IMR-90 (cell line): Measurements from ENCODE around the gene RHOD. TPM values are rescaled to one million over a fixed set of nuclear protein-coding genes. Genes with fewer than 3 reads are reported as not detected.
A peak's percentile ranks its signal among the peaks of the same experiment; 100 is the strongest.

Experiments used
- ATAC-seq: fragments of 200-7000 bp; cut with Tn5 transposase; 2 replicates; pipeline ENCODE4 v1.9.1; 2020; ENCODE audit warnings: low read depth, mild to moderate bottlenecking, moderate library complexity
- BruUV-seq: library from RNA; stranded (reverse); fragments of 400-500 nt; replicated peaks from 2 replicates; lab custom pipeline; 2021; lab: Mats Ljungman, UMichigan
- CTCF ChIA-PET: fragments of 300-600 bp; formaldehyde crosslinking; extraction: SDS; loops from one replicate; lab custom pipeline; 2021; ENCODE audit warnings: antibody characterized with exemption; lab: Yijun Ruan, JAX
- POLR2A ChIA-PET: fragments of 300-600 bp; sonication (Branson Sonifier 250); formaldehyde crosslinking; loops from one replicate; lab custom pipeline; 2022; ENCODE audit warnings: antibody characterized with exemption; ENCODE audit not compliant: unreplicated experiment; lab: Charles Lee
- DNase-seq: peaks from one replicate; pipeline ENCODE4 v3.0.0; 2013
- H2AFZ ChIP-seq: replicated peaks from 2 replicates; pipeline ENCODE3; 2013; ENCODE audit warnings: low read length, mild to moderate bottlenecking; ENCODE audit not compliant: poor library complexity
- H2AK5ac ChIP-seq: 2 replicates; pipeline ENCODE4 v1.6.1; 2013; ENCODE audit warnings: low read depth, low read length, inconsistent platforms
- H2AK9ac ChIP-seq: replicated peaks from 2 replicates; pipeline ENCODE3; 2013; ENCODE audit warnings: mild to moderate bottlenecking, low read depth, low read length, moderate library complexity; ENCODE audit not compliant: poor library complexity
- H2BK120ac ChIP-seq: 2 replicates; pipeline ENCODE4 v1.6.1; 2013; ENCODE audit warnings: low read depth, low read length, inconsistent platforms
- H2BK15ac ChIP-seq: 3 replicates; pipeline ENCODE4 v1.6.1; 2013; ENCODE audit warnings: low read depth, low read length, inconsistent platforms
- H2BK20ac ChIP-seq: 2 replicates; pipeline ENCODE4 v1.6.1; 2013; ENCODE audit warnings: low read depth, mild to moderate bottlenecking, inconsistent platforms, low read length, moderate library complexity
- H2BK5ac ChIP-seq: 2 replicates; pipeline ENCODE4 v1.6.1; 2013; ENCODE audit warnings: mild to moderate bottlenecking, low read depth, low read length, inconsistent platforms; ENCODE audit not compliant: poor library complexity, severe bottlenecking
- H3K14ac ChIP-seq: replicated peaks from 2 replicates; pipeline ENCODE4 v1.6.1; 2013; ENCODE audit warnings: low read depth, low read length, inconsistent platforms
- H3K18ac ChIP-seq: 2 replicates; pipeline ENCODE4 v1.6.1; 2013; ENCODE audit warnings: low read depth, low read length, control low read depth
- H3K23ac ChIP-seq: 2 replicates; pipeline ENCODE4 v1.6.1; 2013; ENCODE audit warnings: low read depth, low read length, inconsistent platforms
- H3K27ac ChIP-seq: 2 replicates; pipeline ENCODE4 v1.5.1; 2013; ENCODE audit warnings: mild to moderate bottlenecking, control low read depth, low read length; ENCODE audit not compliant: insufficient read depth
- H3K27me3 ChIP-seq: 2 replicates; pipeline ENCODE4 v1.6.1; 2013; ENCODE audit warnings: low read length; ENCODE audit not compliant: control insufficient read depth, insufficient read depth
- H3K36me3 ChIP-seq: 2 replicates; pipeline ENCODE4 v1.6.1; 2013; ENCODE audit warnings: low read length, mixed read lengths; ENCODE audit not compliant: control insufficient read depth, insufficient read depth
- H3K4ac ChIP-seq: 2 replicates; pipeline ENCODE4 v1.6.1; 2013; ENCODE audit warnings: low read depth, low read length, inconsistent platforms
- H3K4me1 ChIP-seq: 2 replicates; pipeline ENCODE4 v1.6.1; 2013; ENCODE audit warnings: low read length, mixed read lengths; ENCODE audit not compliant: control insufficient read depth, insufficient read depth
- H3K4me2 ChIP-seq: 2 replicates; pipeline ENCODE4 v1.6.1; 2013; ENCODE audit warnings: low read depth, mild to moderate bottlenecking, control low read depth, low read length, moderate library complexity
- H3K4me3 ChIP-seq: 2 replicates; pipeline ENCODE4 v1.5.1; 2013; ENCODE audit warnings: low read depth, mild to moderate bottlenecking, control low read depth, low read length, moderate library complexity; ENCODE audit not compliant: insufficient read depth
- H3K56ac ChIP-seq: 2 replicates; pipeline ENCODE4 v1.6.1; 2013; ENCODE audit warnings: low read length, inconsistent platforms; ENCODE audit not compliant: insufficient read depth; ENCODE audit errors: extremely low read depth
- H3K79me1 ChIP-seq, 2 experiments: 2 replicates each; pipeline ENCODE4 v1.6.1; 2013; ENCODE audit warnings: low read length in 2 of 2, inconsistent platforms in 1 of 2, low read depth in 1 of 2
- H3K9ac ChIP-seq: 2 replicates; pipeline ENCODE4 v1.6.1; 2013; ENCODE audit warnings: low read depth, low read length, control low read depth
- H3K9me1 ChIP-seq: 2 replicates; pipeline ENCODE4 v1.6.1; 2013; ENCODE audit warnings: low read length, inconsistent platforms; ENCODE audit not compliant: insufficient read depth
- H3K9me3 ChIP-seq: 2 replicates; pipeline ENCODE4 v1.6.1; 2013; ENCODE audit warnings: low read length; ENCODE audit not compliant: control insufficient read depth, insufficient read depth
- H4K20me1 ChIP-seq: 2 replicates; pipeline ENCODE4 v1.6.1; 2013; ENCODE audit warnings: low read length, inconsistent platforms; ENCODE audit not compliant: insufficient read depth
- H4K5ac ChIP-seq: 2 replicates; pipeline ENCODE4 v1.6.1; 2013; ENCODE audit warnings: mild to moderate bottlenecking, low read depth, low read length, control low read depth
- H4K8ac ChIP-seq, 2 experiments: 2 replicates each; pipeline ENCODE4 v1.6.1; 2013; ENCODE audit warnings: low read depth in 2 of 2, low read length in 2 of 2, control low read depth in 1 of 2, inconsistent platforms in 1 of 2
- H4K91ac ChIP-seq: 2 replicates; pipeline ENCODE4 v1.6.1; 2013; ENCODE audit warnings: low read depth, low read length, inconsistent platforms; ENCODE audit not compliant: insufficient read depth
- CEBPB ChIP-seq: IDR thresholded peaks from 2 replicates; pipeline ENCODE4 v1.6.1; 2012; ENCODE audit warnings: low read depth, low read length, improper control_type of control experiment
- RAD21 ChIP-seq: IDR thresholded peaks from 2 replicates; pipeline ENCODE4 v1.6.1; 2012; ENCODE audit warnings: low read length, improper control_type of control experiment
- WGBS, 2 experiments: methylation state at CpG; one replicate each; pipeline versions ENCODE4 v1.1.5 to v1.1.7; 2013; ENCODE audit warnings: missing lambda C conversion rate in 2 of 2; ENCODE audit not compliant: insufficient read length in 1 of 2; ENCODE audit errors: extremely low coverage in 2 of 2; 5-methylcytosine and 5-hydroxymethylcytosine counted together
- dilution Hi-C: fragments of 300-500 bp; cut with HindIII; formaldehyde crosslinking; loops from one replicate; pipeline ENCODE4 v1.14.3; 2018; ENCODE audit warnings: low sequenced_read_pairs; ENCODE audit not compliant: unreplicated experiment
- in situ Hi-C: fragments of 300-500 bp; cut with MboI; formaldehyde crosslinking; loops from 3 replicates; pipeline ENCODE4 v1.14.3; 2019; ENCODE audit warnings: low sequenced_read_pairs, inconsistent platforms, mixed read lengths
- intact Hi-C: fragments of 100-400 bp; cut with micrococcal nuclease; formaldehyde crosslinking; loops from 2 replicates; pipeline ENCODE4 v1.10.0; 2022
- microRNA-seq, 2 experiments: library from miRNA; stranded (forward) in 1 of 2; unstranded in 1 of 2; fragments of 10-50 nt in 1 of 2; fragments of <30 nt in 1 of 2; gene quantifications in 1 of 2; microRNA quantifications in 1 of 2; one replicate each; pipeline versions ENCODE3 to v1.1.0; 2013 to 2020; ENCODE audit not compliant: insufficient read depth in 1 of 2, insufficient read length in 1 of 2, unreplicated experiment in 1 of 2
- polyA plus RNA-seq, 3 experiments: library from polyadenylated mRNA; depleted of rRNA; stranded (reverse); fragments of >200 nt; gene quantifications; 2 replicates each; pipeline ENCODE4 v1.2.3, GENCODE V29; 2012; ENCODE audit warnings: low replicate concordance in 1 of 3
- total RNA-seq: library from RNA; depleted of rRNA; stranded (reverse); fragments of >200 nt; gene quantifications from 2 replicates; pipeline ENCODE4 v1.2.3, GENCODE V29; 2012; rRNA removed

Gene RHOD
- total and polyA plus RNA-seq, 2 of the 4 experiments (the other 2 are of a cell fraction): 4.7 to 10.9 TPM

GRCh38 chr11:67120881-67121710, 64.4 kb downstream of the RHOD start:
- peak overlapping the region; percentile 67 for H3K27ac ChIP-seq
- no peak overlapping the region for H2AK9ac ChIP-seq
- peaks cover 0 to 23% of the 10 kb centered on the region in 2 experiments; a peak in 2 of 4 replicates for H3K79me1 ChIP-seq
- peaks cover 49% of the 10 kb centered on the region for H4K20me1 ChIP-seq
- H2AFZ ChIP-seq: no peak overlapping the region
- peak; percentile 41; the same call in 1 of the 2 replicates for TF ChIP-seq CEBPB
- no peak for TF ChIP-seq RAD21
- H3K4me2 ChIP-seq: peak overlapping the region; percentile 71
- H3K9me1 ChIP-seq: no peaks in the 10 kb centered on the region; the same call in 1 of the 2 replicates
- no peaks in the 10 kb centered on the region for H3K27me3 ChIP-seq
- peak overlapping the region; percentile 70; the same call in 1 of the 2 replicates for H2AK5ac ChIP-seq
- no peak overlapping the region for H4K91ac ChIP-seq
- no peak overlapping the region; the same call in 1 of the 2 replicates for H3K18ac ChIP-seq
- H2BK120ac ChIP-seq: no peak overlapping the region
- no peaks in the 10 kb centered on the region for H3K9me3 ChIP-seq
- ATAC-seq (no peak), DNase-seq (peak; percentile 45)
- peak overlapping the region; percentile 99 for H3K4me3 ChIP-seq
- in situ Hi-C loops (no loop called here), intact Hi-C loops (loop anchor here (2.0 kb wide), 2 partner anchors 58 to 118 kb away; no protein-coding TSS in a partner anchor), dilution Hi-C loops (no loop called here)
- peak overlapping the region; percentile 96 for H3K9ac ChIP-seq
- H4K5ac ChIP-seq: no peak overlapping the region
- H2BK15ac ChIP-seq: no peak overlapping the region
- H3K14ac ChIP-seq: peak overlapping the region; percentile 44
- H4K8ac ChIP-seq: no peak overlapping the region
- ChIA-PET CTCF (no interaction called here), POLR2A (interaction anchor here (0.6 kb wide), 1 partner anchor 49 kb away, joined by 5 read pairs; no protein-coding TSS in a partner anchor)
- peaks cover 8% of the 10 kb centered on the region for H3K4me1 ChIP-seq
- no peak overlapping the region for H2BK20ac ChIP-seq
- H3K36me3 ChIP-seq: peaks cover 13% of the 10 kb centered on the region
- H3K56ac ChIP-seq: peak overlapping the region; percentile 97
- no CpG with 5 or more reads among the region's 9 CpGs for WGBS, 2 experiments
- H3K23ac ChIP-seq: peak overlapping the region; percentile 99
- BruUV-seq: TSS peak; percentile 19
- H2BK5ac ChIP-seq: peak overlapping the region; percentile 72
- H3K4ac ChIP-seq: peak overlapping the region; percentile 17; the same call in 1 of the 2 replicates

Small RNA genes lying within 50 kb of the gene (microRNA-seq; reads per million reads assigned to microRNA genes)
- not detected for gene MIR6860 (ENCODE audit: unreplicated experiment)

Other genes with a start within 250 kb of the RHOD start
- 5.6 and 6.6 TPM in 2 replicates for gene RCE1, start 213.4 kb upstream of the RHOD start, total RNA-seq
- 19.4 and 21.1 TPM in 2 replicates for gene RCE1, start 213.4 kb upstream of the RHOD start, polyA plus RNA-seq (2012; rRNA removed)
- 6.1 and 7.8 TPM in 2 replicates for gene LRFN4, start 199.8 kb upstream of the RHOD start, total RNA-seq
- gene LRFN4, start 199.8 kb upstream of the RHOD start, polyA plus RNA-seq (2012; rRNA removed): 18.9 and 24.9 TPM in 2 replicates
- 9.7 and 13.6 TPM in 2 replicates for gene PC, start 98.5 kb upstream of the RHOD start, total RNA-seq
- 15.7 and 20.9 TPM in 2 replicates for gene PC, start 98.5 kb upstream of the RHOD start, polyA plus RNA-seq (2012; rRNA removed)
- gene C11orf86, start 81.5 kb upstream of the RHOD start, total RNA-seq: not detected in 2 replicates
- gene C11orf86, start 81.5 kb upstream of the RHOD start, polyA plus RNA-seq (2012; rRNA removed): not detected in 2 replicates
- gene SYT12, start 33.7 kb upstream of the RHOD start, total RNA-seq: 0.54 and 0.56 TPM in 2 replicates
- 0.65 and 0.74 TPM in 2 replicates for gene SYT12, start 33.7 kb upstream of the RHOD start, polyA plus RNA-seq (2012; rRNA removed)
- gene KDM2A, start 62.4 kb downstream of the RHOD start, total RNA-seq: 26.7 and 27.8 TPM in 2 replicates
- 42.6 and 47.5 TPM in 2 replicates for gene KDM2A, start 62.4 kb downstream of the RHOD start, polyA plus RNA-seq (2012; rRNA removed)
- gene GRK2, start 209.6 kb downstream of the RHOD start, total RNA-seq: 23.9 and 26.7 TPM in 2 replicates
- 41.8 and 45.8 TPM in 2 replicates for gene GRK2, start 209.6 kb downstream of the RHOD start, polyA plus RNA-seq (2012; rRNA removed)
- gene ANKRD13D, start 232.5 kb downstream of the RHOD start, total RNA-seq: 7.3 and 8.1 TPM in 2 replicates
- gene ANKRD13D, start 232.5 kb downstream of the RHOD start, polyA plus RNA-seq (2012; rRNA removed): 38.4 and 44.0 TPM in 2 replicates
- 7.3 and 7.8 TPM in 2 replicates for gene SSH3, start 246.7 kb downstream of the RHOD start, total RNA-seq
- 26.7 and 29.2 TPM in 2 replicates for gene SSH3, start 246.7 kb downstream of the RHOD start, polyA plus RNA-seq (2012; rRNA removed)